ENCODE measurements around the gene RBM6. TPM values are rescaled to one million over a fixed set of nuclear protein-coding genes. Genes with fewer than 3 reads are reported as not detected.

The RBM6 gene
- total and polyA plus RNA-seq, 9 of the 15 experiments (the other 6 are each of a cell fraction or from before 2014, with no cell fraction given): 19.9 to 82.2 (median 57.8) TPM

GRCh38 chr3:49939858-49940666 lies at the start of gene RBM6 (continued):
- TF ChIP-seq E2F6 (IDR thresholded peaks at IDR 0.05; ENCODE audit: borderline replicate concordance in 1 of 2, extremely low read depth in 1 of 2, insufficient read depth in 1 of 2, insufficient read length in 1 of 2, low read depth in 1 of 2, low read length in 1 of 2, poor library complexity in 1 of 2, severe bottlenecking in 1 of 2): peak; percentile 80 to 84
- peak; percentile 25; the same call in 1 of the 2 replicates for TF ChIP-seq ZNF766 (CRISPR knock-in tag; conservative IDR thresholded peaks at IDR 0.05)
- no peak for TF ChIP-seq ZNF444 (CRISPR knock-in tag; IDR thresholded peaks at IDR 0.05)
- peak; percentile 81 for TF ChIP-seq RB1 (IDR thresholded peaks at IDR 0.05; ENCODE audit: low read depth)
- TF ChIP-seq ELF4 (CRISPR knock-in tag; IDR thresholded peaks at IDR 0.05): peak; percentile 57; the same call in 1 of the 2 replicates
- TF ChIP-seq SAP30 (IDR thresholded peaks at IDR 0.05; ENCODE audit: borderline replicate concordance, insufficient read depth, low read depth, low read length, poor library complexity, severe bottlenecking): peak; percentile 92
- TF ChIP-seq HNRNPLL (IDR thresholded peaks at IDR 0.05; ENCODE audit: low read depth, low read length, poor library complexity, severe bottlenecking): peak; percentile 72
- TF ChIP-seq MLX (CRISPR knock-in tag; conservative IDR thresholded peaks at IDR 0.05): 0 out of 4 replicates have a peak, but pooled peaks of 1 of the 2 experiments have one; percentile 41
- TF ChIP-seq PATZ1 (CRISPR knock-in tag; IDR thresholded peaks at IDR 0.05; ENCODE audit: borderline replicate concordance): no peak
- TF ChIP-seq ARID3B (CRISPR knock-in tag; IDR thresholded peaks at IDR 0.05; ENCODE audit: borderline replicate concordance): no peak
- TF ChIP-seq ELK1 (CRISPR knock-in tag; IDR thresholded peaks at IDR 0.05): no peak
- no peak for TF ChIP-seq NEUROD1 (IDR thresholded peaks at IDR 0.05; ENCODE audit: borderline replicate concordance, low read depth, low read length, partially characterized antibody)
- TF ChIP-seq JUND (IDR thresholded peaks at IDR 0.05; ENCODE audit: borderline replicate concordance, low read depth, low read length): peak; percentile 46; the same call in 1 of the 2 replicates
- no peak for TF ChIP-seq JUND (tag; IDR thresholded peaks at IDR 0.05; ENCODE audit: borderline replicate concordance, low read depth, low read length)
- peak; percentile 49; the same call in 1 of the 2 replicates for TF ChIP-seq NBN (IDR thresholded peaks at IDR 0.05; ENCODE audit: low read depth)
- no peak for TF ChIP-seq MEF2A (IDR thresholded peaks at IDR 0.05; ENCODE audit: control insufficient read depth, low read depth, low read length)
- no peak for TF ChIP-seq LEF1 (IDR thresholded peaks at IDR 0.05)
